HUDEP-2 (cell line): ENCODE results near the gene ARMH4.

ENCODE experiments used
- DNase-seq, 76 experiments: peaks; one replicate each; lab custom pipeline; 2025; ENCODE audit not compliant: unreplicated experiment in 76 of 76; lab: John Stamatoyannopoulos, UW

Gene ARMH4

GRCh38 chr14:58060898-58061297 is 91.1 kb downstream of the ARMH4 start:
- no peak for DNase-seq

DNA sequence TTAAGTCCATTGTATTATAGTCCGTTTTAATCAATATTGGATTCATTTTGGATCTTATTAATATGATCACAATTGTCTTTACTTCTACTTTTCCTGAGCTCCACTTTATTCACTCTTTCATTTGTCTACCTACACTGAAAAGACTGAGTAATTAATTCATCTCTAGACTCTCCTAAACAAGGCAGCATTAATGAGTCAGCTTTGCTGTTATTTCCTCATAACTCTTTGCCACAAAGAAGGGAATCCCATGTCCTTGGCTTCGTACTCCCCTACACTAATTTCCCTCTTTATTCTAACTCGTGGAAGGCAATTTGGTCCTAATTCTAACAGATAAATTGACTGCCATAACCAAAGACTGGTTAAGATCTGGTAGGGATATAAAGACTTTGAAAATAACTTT is 91.9 kb downstream of the ARMH4 start:
- DNase-seq = no peak

GRCh38 chr14:58059126-58059525 is 92.9 kb downstream of the ARMH4 start:
- DNase-seq = no peak

- no peak for DNase-seq
These were observed 96.5 kb downstream of the ARMH4 start for GRCh38 chr14:58055497-58056010.

DNA sequence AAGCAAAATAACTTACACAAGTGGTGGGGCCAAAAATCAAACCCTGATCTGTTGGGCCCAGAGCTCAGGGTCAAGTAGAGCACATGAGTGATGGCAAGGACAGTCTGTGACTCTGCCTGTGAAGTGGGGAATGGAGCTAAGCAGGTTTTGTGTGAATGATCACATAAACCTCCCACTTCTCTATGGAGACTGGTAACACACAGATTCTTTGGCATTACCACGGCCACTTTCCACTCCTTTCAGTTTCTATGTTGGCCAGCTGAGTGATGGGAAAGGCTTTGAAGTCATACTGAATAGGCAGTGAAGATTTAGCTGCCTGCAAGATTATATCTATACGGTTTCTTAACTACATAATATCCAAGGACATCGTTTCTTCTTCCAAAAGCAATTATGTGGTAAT is 97.9 kb downstream of the ARMH4 start:
- no peak for DNase-seq

GRCh38 chr14:58048219-58048618 is 103.8 kb downstream of the ARMH4 start:
- DNase-seq = no peak

GRCh38 chr14:58027904-58028303 is 124.1 kb downstream of the ARMH4 start:
- DNase-seq = no peak

DNA sequence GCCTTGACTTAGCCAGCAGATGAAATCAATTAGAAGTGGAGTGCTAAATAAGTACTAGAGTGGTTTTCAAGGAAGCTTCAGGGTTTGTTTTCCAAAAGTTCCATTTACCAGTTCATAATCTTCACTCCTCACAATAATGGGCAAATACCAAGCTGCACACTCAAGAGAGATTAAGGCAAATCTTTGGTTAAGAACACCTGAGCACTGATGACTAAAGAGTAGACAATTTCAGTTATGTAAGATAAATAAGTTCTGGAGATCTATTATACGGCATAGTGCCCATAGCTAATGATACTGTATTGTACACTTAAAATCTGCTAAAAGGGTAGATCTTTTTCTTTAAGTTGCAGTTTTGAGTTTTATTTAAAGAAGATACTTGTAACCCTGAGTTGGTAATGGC is 125.0 kb downstream of the ARMH4 start:
- no peak for DNase-seq

DNA sequence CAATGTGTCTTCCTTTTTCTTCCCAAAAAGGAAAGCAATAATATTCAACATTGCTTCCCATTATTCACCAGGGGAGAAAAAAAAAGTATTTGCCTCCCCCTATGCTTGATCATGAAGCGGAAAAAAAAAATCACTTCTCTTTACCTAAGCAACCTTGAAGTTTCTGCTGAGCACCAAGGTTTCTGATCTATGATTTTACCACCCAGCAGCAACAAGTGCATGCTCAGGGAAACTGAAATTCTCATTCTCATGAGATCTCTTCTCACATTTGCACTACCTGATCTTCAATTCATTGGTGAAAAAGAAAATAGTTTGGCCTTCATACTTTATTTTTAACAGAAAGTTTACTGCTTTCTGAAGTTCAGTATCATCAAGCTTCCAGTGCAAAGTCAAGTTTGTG is 125.8 kb downstream of the ARMH4 start:
- DNase-seq = no peak

GRCh38 chr14:58014778-58015177 is 137.2 kb downstream of the ARMH4 start:
- no peak for DNase-seq

DNA sequence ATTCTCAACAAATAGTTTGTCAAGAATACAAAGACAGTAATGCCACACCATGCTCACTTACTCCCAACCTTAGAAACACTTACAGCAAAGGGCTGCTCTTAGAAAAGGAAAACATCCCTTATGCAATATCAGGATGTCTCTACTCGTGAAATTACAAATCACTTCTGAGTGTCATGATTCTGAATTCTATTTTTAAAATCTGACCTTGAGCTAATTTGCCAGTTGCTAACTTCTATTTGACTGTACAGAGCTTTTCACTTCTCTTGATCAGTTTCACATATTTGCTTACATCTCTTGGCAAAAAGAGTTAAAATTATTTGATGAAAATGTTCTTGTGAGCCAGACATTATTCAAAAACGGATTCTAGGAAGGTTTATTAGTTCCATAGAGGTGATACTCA is 149.4 kb downstream of the ARMH4 start:
- no peak for DNase-seq

DNA sequence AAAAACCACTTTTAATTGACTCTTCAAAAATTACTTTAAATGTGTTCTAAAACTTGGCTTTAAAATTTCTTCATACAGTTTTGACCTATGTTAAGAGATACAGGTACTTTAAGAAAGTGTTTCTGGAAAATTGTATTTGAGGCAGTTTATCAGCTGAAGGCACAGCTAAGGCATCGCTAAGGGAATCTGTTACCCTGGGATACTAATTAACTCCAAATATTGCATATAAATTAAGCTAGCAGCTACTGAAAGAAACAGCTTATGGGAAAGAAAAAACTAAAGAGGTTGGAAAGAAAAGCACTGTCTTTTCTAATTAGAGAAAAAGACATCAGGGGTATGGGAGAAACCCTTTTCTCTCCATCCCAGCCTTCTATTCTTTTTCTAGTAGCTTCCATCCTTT is 152.0 kb downstream of the ARMH4 start:
- DNase-seq = no peak

DNA sequence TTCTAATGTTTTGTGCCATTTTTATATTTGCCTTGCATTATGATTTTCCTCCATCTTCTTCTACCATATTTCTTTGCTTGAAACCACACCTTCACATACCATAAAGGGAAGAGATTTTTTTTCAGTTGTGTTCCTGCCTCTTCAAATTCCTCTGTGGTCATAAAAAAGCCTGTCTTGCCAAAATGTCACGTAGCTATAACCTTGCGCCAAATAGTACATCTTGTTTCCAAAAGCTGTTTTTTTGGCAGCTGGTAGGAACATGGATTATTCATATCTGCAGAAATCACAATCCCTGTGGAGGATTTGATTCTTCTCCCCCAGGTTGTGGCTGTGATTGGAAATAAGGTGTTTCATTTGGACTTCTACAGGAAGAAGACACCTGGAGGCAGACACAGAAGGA is 152.5 kb downstream of the ARMH4 start:
- no peak for DNase-seq

GRCh38 chr14:57998766-57999165 is 153.2 kb downstream of the ARMH4 start:
- DNase-seq = no peak

DNA sequence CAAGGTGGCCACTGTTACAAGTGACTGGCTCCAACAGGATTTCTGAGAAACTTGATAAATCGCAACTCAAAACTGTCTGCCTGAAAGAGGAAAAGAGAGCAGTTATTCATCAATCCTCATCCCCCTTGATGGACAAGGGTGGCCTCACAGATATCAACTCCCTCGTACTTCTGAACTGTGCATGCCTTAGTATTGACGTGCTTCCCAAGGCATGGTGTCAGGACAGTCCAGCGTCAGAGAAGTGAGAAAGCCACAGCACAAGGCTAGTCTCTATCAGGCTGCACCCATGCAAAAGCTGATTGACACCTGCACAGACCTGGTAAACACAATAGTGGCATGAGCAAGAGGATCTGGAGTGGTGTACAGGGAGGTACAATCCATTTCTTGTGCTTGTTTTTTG is 160.7 kb downstream of the ARMH4 start:
- DNase-seq = no peak

GRCh38 chr14:57988445-57988844 is 163.6 kb downstream of the ARMH4 start:
- DNase-seq = no peak

DNA sequence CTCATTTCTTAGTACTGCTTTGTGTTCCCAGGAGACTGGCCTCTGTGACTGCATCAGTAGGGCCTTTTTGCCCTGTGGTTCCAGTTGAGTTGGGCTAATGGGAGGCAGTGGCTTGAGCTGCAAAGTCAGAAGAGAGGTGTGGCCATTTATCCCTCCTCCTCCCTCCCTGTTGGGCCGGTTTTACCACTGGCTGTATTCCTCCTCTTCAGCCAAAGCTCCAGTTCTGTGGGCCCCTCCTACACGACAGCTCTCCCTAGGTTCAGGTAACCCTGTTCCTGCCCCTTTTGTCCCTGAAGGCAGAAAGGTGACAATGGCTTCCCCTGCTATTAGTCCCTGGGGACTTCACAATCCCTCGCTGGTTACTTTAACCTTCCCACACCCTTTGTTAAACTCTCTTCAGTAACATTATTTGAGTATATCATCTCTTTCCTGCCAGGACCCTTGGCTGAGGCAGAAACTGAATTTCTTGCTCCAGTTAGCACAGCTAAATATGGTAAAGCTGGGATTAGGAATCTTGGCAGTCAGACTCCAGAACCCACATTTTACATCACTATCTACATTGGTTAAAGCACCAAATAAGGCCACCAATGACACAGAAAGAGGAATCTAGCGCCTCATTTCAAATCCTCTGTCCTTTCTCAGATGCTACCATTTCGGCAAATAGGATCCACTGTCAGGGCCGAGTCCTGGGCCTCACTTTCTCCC is 164.3 kb downstream of the ARMH4 start:
- no peak for DNase-seq

DNA sequence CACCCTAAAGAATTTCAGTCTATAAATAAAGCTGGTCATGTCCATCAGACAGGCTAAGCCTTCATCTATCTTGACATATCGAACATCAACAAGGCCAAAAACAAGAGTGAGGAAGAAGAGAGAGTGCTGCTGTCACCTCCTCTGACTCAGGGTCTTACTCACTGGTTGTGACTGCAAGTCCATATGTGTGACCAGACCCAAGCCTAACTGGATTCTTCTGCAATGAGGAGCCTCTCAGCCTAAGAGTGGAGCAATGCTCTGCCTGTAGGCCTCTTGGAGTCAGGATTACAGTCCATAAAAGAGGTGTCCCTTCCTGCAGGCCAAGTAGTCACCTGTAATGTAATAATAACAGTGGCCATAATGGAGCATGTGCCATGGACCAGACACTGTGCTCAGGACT is 165.0 kb downstream of the ARMH4 start:
- no peak for DNase-seq

GRCh38 chr14:57982804-57983634 is 169.0 kb downstream of the ARMH4 start:
- DNase-seq = no peak

DNA sequence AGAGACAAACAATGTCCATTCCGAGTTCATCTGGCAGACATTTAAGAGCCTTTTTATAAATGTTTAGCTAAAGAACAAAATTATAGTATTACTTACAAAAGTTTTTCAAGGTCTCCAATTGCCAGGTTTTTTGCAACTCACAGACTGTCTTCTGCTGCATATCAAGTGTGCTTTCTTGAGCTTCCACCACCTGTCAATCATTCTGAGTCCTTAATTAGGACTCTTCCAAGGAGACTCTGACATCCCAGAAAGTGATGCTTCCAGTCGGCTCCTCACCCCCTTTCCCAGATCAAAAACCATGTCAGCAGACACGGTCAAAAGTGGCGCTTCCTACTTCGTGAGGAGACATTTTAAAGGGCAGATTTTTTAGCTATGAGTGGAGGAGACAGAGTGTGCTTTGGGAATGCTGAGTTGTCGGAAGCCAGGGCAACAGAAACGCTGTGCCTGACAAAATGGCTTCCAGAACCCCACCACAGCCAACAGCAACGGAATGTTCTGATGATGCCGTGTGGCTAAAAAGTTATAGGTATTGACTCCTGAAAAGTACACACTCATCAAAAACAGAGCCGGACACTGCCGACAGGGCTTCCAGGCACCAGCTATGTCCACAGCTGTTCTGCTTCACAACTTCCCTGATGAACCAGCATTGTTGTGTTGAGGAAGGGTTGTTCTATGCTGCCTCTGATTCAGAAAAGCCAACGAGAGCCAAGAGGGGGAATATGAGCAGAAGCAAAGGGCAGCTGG is 170.0 kb downstream of the ARMH4 start:
- DNase-seq = no peak

DNA sequence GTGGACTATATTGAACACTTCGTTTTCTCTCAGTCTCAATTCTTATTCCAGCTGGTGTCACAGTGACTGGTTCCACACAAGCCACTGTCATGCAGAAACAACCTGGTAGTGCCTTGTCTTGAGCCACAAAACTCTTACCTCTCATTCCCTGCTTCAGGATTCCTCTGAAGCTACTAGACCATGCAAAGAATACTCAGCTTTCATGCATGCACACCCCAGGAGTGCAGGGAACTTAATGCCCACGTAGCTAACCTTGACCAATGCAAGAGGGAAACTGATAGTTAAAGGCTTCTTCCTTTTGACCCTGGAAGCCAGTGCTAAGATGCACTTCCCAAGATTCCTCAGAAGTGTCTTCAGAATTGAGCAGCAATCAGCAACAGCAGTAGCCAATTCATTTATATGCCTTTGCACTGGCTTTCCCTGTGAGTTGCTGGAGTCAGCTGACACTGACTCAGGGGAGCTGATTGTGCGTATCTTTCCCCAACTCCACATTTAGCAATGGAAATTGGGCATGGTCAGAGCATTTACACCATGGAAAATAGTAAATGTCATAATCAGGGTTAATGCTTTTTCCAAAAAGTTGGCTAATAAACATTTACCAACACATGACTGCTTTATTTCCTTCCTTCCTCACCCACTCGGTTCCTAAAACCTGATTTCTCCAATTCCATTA is 172.5 kb downstream of the ARMH4 start:
- DNase-seq = no peak
